ENCODE measurements around the gene NMNAT2.

NMNAT2 gene

GRCh38 chr1:183272390-183272848, 145.8 kb downstream of the NMNAT2 start:
- H3K27me3 ChIP-seq = no peaks in the 10 kb centered on the region
- no peaks in the 10 kb centered on the region for H3K9me3 ChIP-seq
- H3K27ac ChIP-seq = peak overlapping the region; percentile 57
- TF ChIP-seq, protein P1, sequence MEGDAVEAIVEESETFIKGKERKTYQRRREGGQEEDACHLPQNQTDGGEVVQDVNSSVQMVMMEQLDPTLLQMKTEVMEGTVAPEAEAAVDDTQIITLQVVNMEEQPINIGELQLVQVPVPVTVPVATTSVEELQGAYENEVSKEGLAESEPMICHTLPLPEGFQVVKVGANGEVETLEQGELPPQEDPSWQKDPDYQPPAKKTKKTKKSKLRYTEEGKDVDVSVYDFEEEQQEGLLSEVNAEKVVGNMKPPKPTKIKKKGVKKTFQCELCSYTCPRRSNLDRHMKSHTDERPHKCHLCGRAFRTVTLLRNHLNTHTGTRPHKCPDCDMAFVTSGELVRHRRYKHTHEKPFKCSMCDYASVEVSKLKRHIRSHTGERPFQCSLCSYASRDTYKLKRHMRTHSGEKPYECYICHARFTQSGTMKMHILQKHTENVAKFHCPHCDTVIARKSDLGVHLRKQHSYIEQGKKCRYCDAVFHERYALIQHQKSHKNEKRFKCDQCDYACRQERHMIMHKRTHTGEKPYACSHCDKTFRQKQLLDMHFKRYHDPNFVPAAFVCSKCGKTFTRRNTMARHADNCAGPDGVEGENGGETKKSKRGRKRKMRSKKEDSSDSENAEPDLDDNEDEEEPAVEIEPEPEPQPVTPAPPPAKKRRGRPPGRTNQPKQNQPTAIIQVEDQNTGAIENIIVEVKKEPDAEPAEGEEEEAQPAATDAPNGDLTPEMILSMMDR (IDR thresholded peaks at IDR 0.05) = no peak
- intact Hi-C loops (cut with DNase I; ENCODE audit: low total_unique reads) = no loop called here
- H3K4me1 ChIP-seq = peaks cover 0 to 29% (median 14%) of the 10 kb centered on the region in 4 donors
- no peaks in the 10 kb centered on the region for H3K36me3 ChIP-seq
- no peak for DNase-seq
- H3K4me3 ChIP-seq = no peak overlapping the region

- peak overlapping the region; percentile 58 to 68 for H3K27ac ChIP-seq
- no peak overlapping the region for H3K4me3 ChIP-seq
- intact Hi-C loops (cut with DNase I; ENCODE audit: low total_unique reads) = no loop called here
- H3K27me3 ChIP-seq = no peaks in the 10 kb centered on the region
- H3K9me3 ChIP-seq = no peaks in the 10 kb centered on the region
- H3K36me3 ChIP-seq = no peaks in the 10 kb centered on the region
- H3K4me1 ChIP-seq = peaks cover 0 to 29% (median 14%) of the 10 kb centered on the region in 4 donors
- no peak for DNase-seq
- TF ChIP-seq, protein P1 (IDR thresholded peaks at IDR 0.05) = no peak
Observed at GRCh38 chr1:183270541-183271141, 147.5 kb downstream of the NMNAT2 start.

- H3K4me3 ChIP-seq = no peak overlapping the region
- H3K27me3 ChIP-seq = no peaks in the 10 kb centered on the region
- TF ChIP-seq, protein P1 (IDR thresholded peaks at IDR 0.05) = no peak
- H3K27ac ChIP-seq = peak overlapping the region in 1 of 2 donors; percentile 22
- no peaks in the 10 kb centered on the region for H3K36me3 ChIP-seq
- peak in 1 of 2 donors; percentile 59 for DNase-seq
- no peaks in the 10 kb centered on the region for H3K9me3 ChIP-seq
- intact Hi-C loops (cut with DNase I; ENCODE audit: low total_unique reads) = no loop called here
- H3K4me1 ChIP-seq = peaks cover 0 to 25% (median 14%) of the 10 kb centered on the region in 4 donors
Observed at GRCh38 chr1:183267646-183268431, 150.3 kb downstream of the NMNAT2 start.

GRCh38 chr1:183263886-183264602, 154.1 kb downstream of the NMNAT2 start:
- intact Hi-C loops (cut with DNase I; ENCODE audit: low total_unique reads) = no loop called here
- no peaks in the 10 kb centered on the region for H3K27me3 ChIP-seq
- peaks cover 0 to 4% (median 0%) of the 10 kb centered on the region in 4 donors for H3K4me1 ChIP-seq
- H3K36me3 ChIP-seq = no peaks in the 10 kb centered on the region
- H3K27ac ChIP-seq = no peak overlapping the region
- TF ChIP-seq, protein P1 (IDR thresholded peaks at IDR 0.05) = no peak
- no peak for DNase-seq
- H3K4me3 ChIP-seq = no peak overlapping the region
- no peaks in the 10 kb centered on the region for H3K9me3 ChIP-seq

- Histone ChIP-seq H3K27me3 (no peaks in the 10 kb centered on the region), H3K36me3 (no peaks in the 10 kb centered on the region), H3K4me3 (no peak overlapping the region), H3K9me3 (no peaks in the 10 kb centered on the region), H3K27ac (no peak overlapping the region), H3K4me1 (no peaks in the 10 kb centered on the region)
- DNase-seq = no peak
- TF ChIP-seq, protein P1 (IDR thresholded peaks at IDR 0.05) = no peak
- intact Hi-C loops (cut with DNase I; ENCODE audit: low total_unique reads) = no loop called here
Observed at GRCh38 chr1:183262628-183263200, 155.5 kb downstream of the NMNAT2 start.

Data from tibial artery (tissue), 4 donors.